WI38 (cell line): ENCODE results near the gene LNP1.

ENCODE experiments used
- H3K4me3 ChIP-seq: 2 replicates; pipeline ENCODE4 v1.5.1; 2011; ENCODE audit warnings: low read depth, mild to moderate bottlenecking, control low read depth, low read length
- TF ChIP-seq, protein P1 (sequence below): IDR thresholded peaks from 2 replicates; pipeline ENCODE4 v1.5.1; 2012; ENCODE audit warnings: low read depth, mild to moderate bottlenecking, control low read depth, low read length

Gene LNP1

GRCh38 chr3:100384733-100385525, 16.4 kb upstream of the LNP1 start:
- H3K4me3 ChIP-seq: no peak overlapping the region
- TF ChIP-seq, protein P1, sequence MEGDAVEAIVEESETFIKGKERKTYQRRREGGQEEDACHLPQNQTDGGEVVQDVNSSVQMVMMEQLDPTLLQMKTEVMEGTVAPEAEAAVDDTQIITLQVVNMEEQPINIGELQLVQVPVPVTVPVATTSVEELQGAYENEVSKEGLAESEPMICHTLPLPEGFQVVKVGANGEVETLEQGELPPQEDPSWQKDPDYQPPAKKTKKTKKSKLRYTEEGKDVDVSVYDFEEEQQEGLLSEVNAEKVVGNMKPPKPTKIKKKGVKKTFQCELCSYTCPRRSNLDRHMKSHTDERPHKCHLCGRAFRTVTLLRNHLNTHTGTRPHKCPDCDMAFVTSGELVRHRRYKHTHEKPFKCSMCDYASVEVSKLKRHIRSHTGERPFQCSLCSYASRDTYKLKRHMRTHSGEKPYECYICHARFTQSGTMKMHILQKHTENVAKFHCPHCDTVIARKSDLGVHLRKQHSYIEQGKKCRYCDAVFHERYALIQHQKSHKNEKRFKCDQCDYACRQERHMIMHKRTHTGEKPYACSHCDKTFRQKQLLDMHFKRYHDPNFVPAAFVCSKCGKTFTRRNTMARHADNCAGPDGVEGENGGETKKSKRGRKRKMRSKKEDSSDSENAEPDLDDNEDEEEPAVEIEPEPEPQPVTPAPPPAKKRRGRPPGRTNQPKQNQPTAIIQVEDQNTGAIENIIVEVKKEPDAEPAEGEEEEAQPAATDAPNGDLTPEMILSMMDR: no peak

- no peak overlapping the region for H3K4me3 ChIP-seq
These were observed 14.8 kb upstream of the LNP1 start for GRCh38 chr3:100386437-100387074.

DNA sequence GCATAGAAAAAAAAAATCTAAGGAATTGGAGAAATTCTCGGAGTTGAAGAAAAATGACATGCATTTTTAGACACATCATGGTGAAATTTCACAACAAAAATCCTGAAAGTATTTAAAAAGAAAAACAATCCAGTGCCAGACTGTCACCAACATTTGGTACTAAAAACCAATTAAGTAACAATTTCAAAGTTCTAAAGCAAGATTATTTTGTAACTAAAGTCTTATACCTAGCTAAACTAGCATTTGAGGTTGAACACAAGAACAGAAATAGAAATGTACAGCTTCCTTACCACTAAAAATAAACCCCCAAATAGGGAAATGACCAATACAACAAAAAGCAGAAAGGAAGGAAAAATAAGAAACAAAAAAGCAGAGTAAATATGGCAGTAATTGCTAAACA, 12.3 kb upstream of the LNP1 start:
- TF ChIP-seq, protein P1: no peak
- no peak overlapping the region for H3K4me3 ChIP-seq

More at GRCh38 chr3:100386437-100387074, 14.8 kb upstream of the LNP1 start:
- TF ChIP-seq, protein P1: no peak

DNA sequence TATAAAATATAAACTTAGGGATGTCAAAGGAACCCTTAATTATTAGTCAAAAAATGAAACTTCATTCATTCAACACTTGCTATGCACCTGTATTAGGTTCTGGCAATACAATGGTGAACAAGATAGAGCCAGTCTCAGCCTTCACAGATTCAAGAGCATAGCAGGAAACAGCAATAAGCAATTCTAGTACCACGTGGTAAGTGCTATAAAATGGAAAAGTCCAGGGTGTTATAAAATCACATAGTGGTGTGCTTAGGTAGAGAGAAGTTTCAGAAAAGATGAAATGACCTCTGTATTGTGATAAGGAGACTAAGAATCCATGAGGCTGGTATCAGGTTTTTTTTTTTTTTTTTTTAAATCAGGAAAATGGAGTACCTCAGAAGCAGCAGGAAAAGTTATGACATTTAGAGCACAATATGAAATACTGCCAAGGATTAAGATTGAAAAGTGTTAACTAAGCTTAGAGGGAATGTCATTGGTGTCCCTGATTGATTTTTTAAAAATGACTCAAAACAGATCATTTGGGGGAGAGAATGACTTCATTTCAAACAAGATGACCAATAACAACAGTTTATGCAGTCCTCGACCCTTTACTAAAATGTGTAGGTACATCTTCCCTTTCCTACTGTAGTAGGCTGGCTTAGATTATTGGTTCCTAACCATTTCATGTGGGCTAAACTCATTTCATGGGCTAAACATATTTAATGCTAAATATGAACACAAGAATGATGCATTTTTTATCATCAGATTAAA, 5.5 kb upstream of the LNP1 start:
- TF ChIP-seq, protein P1: no peak

GRCh38 chr3:100396967-100397366, 4.4 kb upstream of the LNP1 start:
- TF ChIP-seq, protein P1: no peak
- H3K4me3 ChIP-seq: no peak overlapping the region

More for the DNA sequence above, 5.5 kb upstream of the LNP1 start:
- H3K4me3 ChIP-seq: no peak overlapping the region

- TF ChIP-seq, protein P1: no peak
- H3K4me3 ChIP-seq: peak overlapping the region; percentile 70
These were observed 1.8 kb upstream of the LNP1 start for GRCh38 chr3:100399341-100400071.
